ENCODE measurements around the gene BDKRB1. TPM values are rescaled to one million over a fixed set of nuclear protein-coding genes. Genes with fewer than 3 reads are reported as not detected.
A peak's percentile ranks its signal among the peaks of the same experiment; 100 is the strongest.

The BDKRB1 gene
- total RNA-seq, 2 donors from 2014 or later = 2.3 TPM; not detected in 1

- WGBS = 97% methylated on average over 1 of the region's 1 CpG
- intact Hi-C loops (cut with DNase I) = no loop called here
- no peak overlapping the region for H3K4me3 ChIP-seq
- no peaks in the 10 kb centered on the region for H3K27me3 ChIP-seq (replicated peaks; ENCODE audit: insufficient read depth)
- peaks cover 0 to 12% of the 10 kb centered on the region in 2 donors for H3K36me3 ChIP-seq
- H3K9me3 ChIP-seq = no peaks in the 10 kb centered on the region
- DNase-seq (ENCODE audit: low spot score) = no peak
- TF ChIP-seq, protein P1, sequence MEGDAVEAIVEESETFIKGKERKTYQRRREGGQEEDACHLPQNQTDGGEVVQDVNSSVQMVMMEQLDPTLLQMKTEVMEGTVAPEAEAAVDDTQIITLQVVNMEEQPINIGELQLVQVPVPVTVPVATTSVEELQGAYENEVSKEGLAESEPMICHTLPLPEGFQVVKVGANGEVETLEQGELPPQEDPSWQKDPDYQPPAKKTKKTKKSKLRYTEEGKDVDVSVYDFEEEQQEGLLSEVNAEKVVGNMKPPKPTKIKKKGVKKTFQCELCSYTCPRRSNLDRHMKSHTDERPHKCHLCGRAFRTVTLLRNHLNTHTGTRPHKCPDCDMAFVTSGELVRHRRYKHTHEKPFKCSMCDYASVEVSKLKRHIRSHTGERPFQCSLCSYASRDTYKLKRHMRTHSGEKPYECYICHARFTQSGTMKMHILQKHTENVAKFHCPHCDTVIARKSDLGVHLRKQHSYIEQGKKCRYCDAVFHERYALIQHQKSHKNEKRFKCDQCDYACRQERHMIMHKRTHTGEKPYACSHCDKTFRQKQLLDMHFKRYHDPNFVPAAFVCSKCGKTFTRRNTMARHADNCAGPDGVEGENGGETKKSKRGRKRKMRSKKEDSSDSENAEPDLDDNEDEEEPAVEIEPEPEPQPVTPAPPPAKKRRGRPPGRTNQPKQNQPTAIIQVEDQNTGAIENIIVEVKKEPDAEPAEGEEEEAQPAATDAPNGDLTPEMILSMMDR (IDR thresholded peaks at IDR 0.05) = no peak
- TF ChIP-seq POLR2A (IDR thresholded peaks at IDR 0.05) (no peak), POLR2AphosphoS5 (IDR thresholded peaks at IDR 0.05) (no peak)
- H3K27ac ChIP-seq = no peak overlapping the region
- no peaks in the 10 kb centered on the region for H3K4me1 ChIP-seq (replicated peaks)
These were observed 31.8 kb downstream of the BDKRB1 start for GRCh38 chr14:96287856-96288255.

DNA sequence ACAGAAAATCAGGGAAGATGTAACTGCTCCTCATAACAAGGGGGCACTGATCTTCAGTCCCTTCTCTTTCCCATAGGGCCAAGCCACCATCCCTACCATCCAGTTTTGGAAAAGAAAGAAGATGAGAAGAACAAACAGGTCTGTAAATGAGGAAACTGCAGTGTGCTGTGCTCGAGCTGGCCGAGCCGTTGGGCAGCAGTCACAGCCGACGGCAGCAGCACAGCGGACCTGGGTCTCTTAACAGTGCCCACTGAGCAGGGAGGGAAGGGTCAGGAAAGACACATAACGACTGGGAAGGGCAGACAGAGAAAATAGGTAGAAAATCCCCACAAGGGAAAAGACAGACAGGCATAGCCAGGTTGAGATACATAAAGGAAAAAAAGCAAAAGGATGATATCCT lies 38.2 kb downstream of the BDKRB1 start:
- no peak overlapping the region for H3K27ac ChIP-seq
- WGBS = 79% methylated on average over 7 of the region's 7 CpGs
- TF ChIP-seq, protein P1 (IDR thresholded peaks at IDR 0.05) = no peak
- no peak for TF ChIP-seq POLR2AphosphoS5 (IDR thresholded peaks at IDR 0.05)
- no peak for TF ChIP-seq POLR2A (IDR thresholded peaks at IDR 0.05)
- intact Hi-C loops (cut with DNase I) = no loop called here
- H3K4me1 ChIP-seq (replicated peaks) = no peaks in the 10 kb centered on the region
- peaks cover 0 to 12% of the 10 kb centered on the region in 2 donors for H3K36me3 ChIP-seq
- no peak overlapping the region for H3K4me3 ChIP-seq
- H3K9me3 ChIP-seq = no peaks in the 10 kb centered on the region
- DNase-seq (ENCODE audit: low spot score) = no peak
- no peaks in the 10 kb centered on the region for H3K27me3 ChIP-seq (replicated peaks; ENCODE audit: insufficient read depth)

DNA sequence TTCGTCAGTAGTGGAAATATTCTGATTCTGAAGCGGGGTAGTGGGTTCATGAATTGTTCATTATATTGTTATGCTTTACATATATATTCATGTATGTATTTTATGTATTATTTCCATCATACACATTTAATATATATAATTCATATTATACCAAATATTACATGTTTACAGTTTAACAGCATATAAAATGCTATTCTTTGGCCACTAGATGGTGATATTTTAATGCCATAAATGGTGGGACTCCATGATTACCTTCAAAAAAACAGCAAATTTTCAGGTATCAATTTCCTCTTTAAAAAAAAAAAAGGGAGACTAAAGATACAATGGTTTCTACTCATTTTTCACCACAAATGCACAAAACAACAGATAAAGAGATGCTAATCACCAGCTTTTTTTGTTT lies 41.0 kb downstream of the BDKRB1 start:
- intact Hi-C loops (cut with DNase I) = loop anchor here (5.0 kb wide), 1 partner anchor 125 kb away; no protein-coding TSS in a partner anchor
- 93% methylated on average over 2 of the region's 2 CpGs for WGBS
- Histone ChIP-seq H3K27ac (no peak overlapping the region), H3K36me3 (no peaks in the 10 kb centered on the region), H3K4me1 (replicated peaks) (no peaks in the 10 kb centered on the region), H3K9me3 (no peaks in the 10 kb centered on the region), H3K4me3 (no peak overlapping the region), H3K27me3 (replicated peaks; ENCODE audit: insufficient read depth) (no peaks in the 10 kb centered on the region)
- TF ChIP-seq POLR2AphosphoS5 (IDR thresholded peaks at IDR 0.05) (no peak), POLR2A (IDR thresholded peaks at IDR 0.05) (no peak)
- TF ChIP-seq, protein P1 (IDR thresholded peaks at IDR 0.05) = peak in 3 of 4 experiments; percentile 38 to 42 (median 40)
- DNase-seq (ENCODE audit: low spot score) = no peak

GRCh38 chr14:96297997-96298515 lies 42.0 kb downstream of the BDKRB1 start:
- intact Hi-C loops (cut with DNase I) = loop anchor here (5.0 kb wide), 1 partner anchor 124 kb away; no protein-coding TSS in a partner anchor
- Histone ChIP-seq H3K4me3 (no peak overlapping the region), H3K27me3 (replicated peaks; ENCODE audit: insufficient read depth) (no peaks in the 10 kb centered on the region), H3K27ac (no peak overlapping the region), H3K36me3 (no peaks in the 10 kb centered on the region), H3K4me1 (replicated peaks) (no peaks in the 10 kb centered on the region), H3K9me3 (no peaks in the 10 kb centered on the region)
- no peak for DNase-seq (ENCODE audit: low spot score)
- TF ChIP-seq POLR2A (IDR thresholded peaks at IDR 0.05) = no peak
- TF ChIP-seq POLR2AphosphoS5 (IDR thresholded peaks at IDR 0.05) = no peak
- TF ChIP-seq, protein P1 (IDR thresholded peaks at IDR 0.05) = no peak
- 89% methylated on average over 4 of the region's 4 CpGs for WGBS

GRCh38 chr14:96299441-96299840 lies 43.4 kb downstream of the BDKRB1 start:
- DNase-seq (ENCODE audit: low spot score) = no peak
- intact Hi-C loops (cut with DNase I) = loop anchor here (5.0 kb wide), 1 partner anchor 123 kb away; no protein-coding TSS in a partner anchor
- no peaks in the 10 kb centered on the region for H3K27me3 ChIP-seq (replicated peaks; ENCODE audit: insufficient read depth)
- WGBS = 33% methylated on average over 3 of the region's 3 CpGs
- TF ChIP-seq POLR2AphosphoS5 (IDR thresholded peaks at IDR 0.05) (no peak), POLR2A (IDR thresholded peaks at IDR 0.05) (no peak)
- TF ChIP-seq, protein P1 (IDR thresholded peaks at IDR 0.05) = no peak
- no peaks in the 10 kb centered on the region for H3K9me3 ChIP-seq
- H3K4me1 ChIP-seq (replicated peaks) = no peaks in the 10 kb centered on the region
- H3K36me3 ChIP-seq = peaks cover 0 to 2% of the 10 kb centered on the region in 2 donors
- no peak overlapping the region for H3K4me3 ChIP-seq
- H3K27ac ChIP-seq = no peak overlapping the region

Measured in prostate gland (tissue), 2 donors.